ENCODE measurements around the gene EIF1B.

EIF1B gene

DNA sequence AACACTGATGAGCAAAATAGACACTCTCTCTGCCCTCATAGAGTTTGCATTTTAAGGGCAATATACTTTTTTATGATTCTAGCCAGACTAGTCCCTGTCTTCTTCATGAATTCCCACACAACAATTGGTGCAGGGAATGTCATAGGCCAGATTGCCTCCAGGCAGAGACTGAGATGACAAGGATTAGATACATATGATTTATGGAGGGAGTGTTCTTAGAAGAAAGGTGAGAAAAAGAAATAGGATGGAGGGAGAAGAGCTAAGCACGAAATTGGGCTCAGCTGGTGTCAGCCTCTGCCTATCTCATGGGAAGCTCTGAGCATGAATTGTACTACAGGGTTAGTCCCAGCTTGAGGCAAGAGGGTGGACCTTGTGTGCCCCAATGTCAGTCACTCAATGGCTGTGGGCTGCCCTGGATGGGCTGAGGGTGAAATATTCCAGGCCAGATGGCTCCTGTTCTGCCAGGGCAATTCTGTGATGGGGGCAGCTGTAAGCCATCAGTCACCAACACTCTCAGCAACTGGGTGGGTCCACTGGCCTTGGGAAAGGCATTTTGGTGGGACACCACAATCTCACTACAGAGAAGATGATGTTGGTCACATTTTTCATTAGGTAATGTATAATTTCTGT, 31.1 kb downstream of the EIF1B start:
- no peak for DNase-seq (ENCODE audit: low read depth)

DNA sequence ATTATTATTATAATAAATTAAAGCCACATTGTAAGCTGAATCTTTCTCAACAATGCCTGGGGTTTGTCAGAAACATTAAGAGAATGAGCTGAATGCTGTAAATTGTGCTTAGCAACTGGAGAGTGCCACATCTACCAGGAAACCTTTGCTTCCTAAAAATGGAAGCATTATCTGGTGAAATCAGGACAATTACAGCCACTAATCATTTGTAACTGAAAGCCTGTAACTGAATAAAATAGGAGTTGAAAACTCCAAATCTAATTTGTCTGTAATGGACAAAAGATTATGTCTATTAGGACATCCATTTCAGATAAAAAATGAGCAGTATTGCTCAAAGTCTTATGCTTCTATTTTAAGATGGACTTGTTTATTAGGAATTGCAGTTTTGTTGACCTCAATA, 32.2 kb downstream of the EIF1B start:
- no peak for DNase-seq (ENCODE audit: low read depth)

DNA sequence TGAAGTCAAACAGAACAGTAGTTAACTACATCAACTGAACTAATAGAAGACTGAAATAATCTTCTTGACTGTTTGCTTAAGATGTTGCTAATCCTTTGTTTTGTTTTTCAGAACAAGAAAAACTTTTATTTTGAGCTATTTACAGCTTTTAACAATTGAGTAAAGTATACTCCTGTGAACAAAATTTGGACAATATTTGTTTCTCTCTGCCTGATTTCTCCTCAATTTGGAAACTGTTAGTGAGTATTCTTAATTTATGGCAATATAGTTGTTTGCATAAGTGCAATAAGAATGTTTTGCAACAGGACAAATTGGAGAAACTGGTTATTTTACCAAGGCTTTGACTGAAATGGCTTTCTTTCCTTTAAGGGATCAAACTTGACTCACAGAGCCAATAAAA, 41.0 kb downstream of the EIF1B start:
- DNase-seq (ENCODE audit: low read depth) = no peak

DNA sequence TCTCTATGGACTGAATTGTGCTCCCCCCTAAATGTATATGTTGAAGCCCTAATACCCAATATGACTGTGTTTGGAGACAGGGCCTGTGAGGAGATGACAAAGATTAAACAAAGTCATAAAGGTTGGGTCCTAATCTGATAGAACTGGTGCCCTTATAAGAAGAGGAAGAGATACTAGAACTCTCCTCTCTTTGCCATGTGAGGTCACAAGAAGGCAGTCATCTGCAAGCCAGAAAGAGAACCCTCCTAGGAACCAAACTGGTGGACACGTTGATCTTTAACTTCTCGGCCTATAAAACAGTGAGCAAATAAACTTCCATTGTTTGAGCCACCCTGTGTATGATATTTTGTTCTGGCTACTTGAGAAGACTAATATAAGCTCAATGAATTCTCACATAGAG, 45.9 kb downstream of the EIF1B start:
- no peak for DNase-seq (ENCODE audit: low read depth)

DNA sequence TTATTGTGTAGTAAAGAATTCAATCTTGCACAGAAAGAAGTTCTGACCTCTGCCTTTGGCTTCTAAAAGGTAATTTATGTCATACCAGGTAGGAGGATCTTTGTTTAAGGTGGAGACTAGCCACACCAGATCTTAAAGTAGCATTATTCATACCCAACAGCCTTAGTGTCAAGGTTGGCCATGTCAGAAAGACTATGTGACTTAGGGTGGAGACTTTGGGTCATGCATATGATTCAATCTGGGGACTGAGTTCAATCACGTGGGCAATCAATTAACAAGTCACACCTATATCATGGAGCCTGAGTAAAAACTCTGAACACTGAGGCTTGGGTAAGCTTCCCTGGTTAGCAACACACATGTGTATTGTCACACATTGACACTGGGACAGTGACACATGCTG, 48.9 kb downstream of the EIF1B start:
- no peak for DNase-seq (ENCODE audit: low read depth)
